Keratinocyte (primary cell): ENCODE data around the gene PIAS3. TPM values are rescaled to one million over a fixed set of nuclear protein-coding genes. Genes with fewer than 3 reads are reported as not detected.

Experiments used
- DNase-seq: peaks from one replicate; pipeline ENCODE4 v3.0.0-alpha.2; 2011; ENCODE audit warnings: low read depth, missing footprints, low spot score
- FAIRE-seq: peaks from 2 replicates; lab custom pipeline; 2011; peaks lifted over from hg19 to GRCh38; lab: Jason Lieb, UNC
- H2AFZ ChIP-seq: 2 replicates; pipeline ENCODE4 v1.6.0; 2012; ENCODE audit warnings: low read length, control low read depth, inconsistent platforms; ENCODE audit not compliant: control insufficient read depth
- H3K27ac ChIP-seq: 2 replicates; pipeline ENCODE4 v1.5.1; 2011; ENCODE audit warnings: low read length; ENCODE audit not compliant: control insufficient read depth, insufficient read depth
- H3K27me3 ChIP-seq: 3 replicates; pipeline ENCODE4 v1.6.0; 2011; ENCODE audit warnings: low read length; ENCODE audit not compliant: control insufficient read depth, insufficient read depth; ENCODE audit errors: extremely low read depth
- H3K36me3 ChIP-seq, 2 experiments: 2 replicates in 1 of 2; 3 replicates in 1 of 2; pipeline ENCODE4 v1.5.1; 2011; ENCODE audit warnings: low read length in 2 of 2, mild to moderate bottlenecking in 1 of 2; ENCODE audit not compliant: control insufficient read depth in 2 of 2, insufficient read depth in 2 of 2; ENCODE audit errors: extremely low read depth in 1 of 2
- H3K4me1 ChIP-seq: 3 replicates; pipeline ENCODE4 v1.5.1; 2011; ENCODE audit warnings: low read length; ENCODE audit not compliant: control insufficient read depth, insufficient read depth; ENCODE audit errors: extremely low read depth
- H3K4me2 ChIP-seq: 3 replicates; pipeline ENCODE4 v1.6.0; 2011; ENCODE audit warnings: low read depth, low read length; ENCODE audit not compliant: control insufficient read depth, insufficient read depth; ENCODE audit errors: extremely low read depth
- H3K4me3 ChIP-seq, 3 experiments: fragments of 200-600 bp in 1 of 3; sonication (generic) in 1 of 3; 2 replicates in 2 of 3; 3 replicates in 1 of 3; pipeline ENCODE4 v1.5.1; 2011 to 2016; ENCODE audit warnings: low read length in 3 of 3, mild to moderate bottlenecking in 3 of 3, control low read depth in 2 of 3, inconsistent platforms in 1 of 3, low read depth in 1 of 3, mixed read lengths in 1 of 3, mixed run types in 1 of 3, moderate library complexity in 1 of 3; ENCODE audit not compliant: control insufficient read depth in 2 of 3, insufficient read depth in 2 of 3; ENCODE audit errors: extremely low read depth in 1 of 3
- H3K79me2 ChIP-seq: 2 replicates; pipeline ENCODE4 v1.6.0; 2012; ENCODE audit warnings: low read length; ENCODE audit not compliant: control insufficient read depth, insufficient read depth
- H3K9ac ChIP-seq: 3 replicates; pipeline ENCODE4 v1.6.0; 2011; ENCODE audit warnings: low read length; ENCODE audit not compliant: control insufficient read depth, insufficient read depth; ENCODE audit errors: extremely low read depth
- H3K9me1 ChIP-seq: 3 replicates; pipeline ENCODE4 v1.6.0; 2011; ENCODE audit warnings: low read length; ENCODE audit not compliant: control insufficient read depth, insufficient read depth; ENCODE audit errors: extremely low read depth
- H3K9me3 ChIP-seq: 2 replicates; pipeline ENCODE4 v1.5.1; 2012; ENCODE audit warnings: low read depth, low read length; ENCODE audit not compliant: control insufficient read depth
- H4K20me1 ChIP-seq: 3 replicates; pipeline ENCODE4 v1.6.0; 2011; ENCODE audit warnings: low read length; ENCODE audit not compliant: control insufficient read depth, insufficient read depth; ENCODE audit errors: extremely low read depth
- EZH2 ChIP-seq: IDR thresholded peaks from one replicate; pipeline ENCODE4 v1.6.1; 2012; ENCODE audit warnings: inconsistent platforms, mild to moderate bottlenecking, low read length, moderate library complexity
- dilution Hi-C: fragments of 300-500 bp; cut with MboI; formaldehyde crosslinking; loops from one replicate; pipeline ENCODE4 v1.7.0; 2020; ENCODE audit warnings: low sequenced_read_pairs; ENCODE audit not compliant: extremely low pct_ligation_motif_present
- polyA plus RNA-seq, 5 experiments: library from polyadenylated mRNA; depleted of rRNA in 3 of 5; stranded (reverse) in 3 of 5; stranded (forward) in 1 of 5; unstranded in 1 of 5; fragments of >200 nt; gene quantifications; 1 replicate in 1 of 5; 2 replicates in 3 of 5; 3 replicates in 1 of 5; pipeline versions ENCODE4 v1.2.1 to v1.2.3, GENCODE V29; 2011 to 2012; ENCODE audit warnings: missing spikeins in 2 of 5, low read depth in 1 of 5, low replicate concordance in 1 of 5
- TF ChIP-seq, protein P1 (sequence below), 3 experiments: IDR thresholded peaks in 1 of 3; conservative IDR thresholded peaks in 1 of 3; optimal IDR thresholded peaks in 1 of 3; 2 replicates in 2 of 3; 3 replicates in 1 of 3; pipeline versions ENCODE3 to v1.5.1; 2011; ENCODE audit warnings: low read length in 3 of 3, mild to moderate bottlenecking in 3 of 3, moderate library complexity in 2 of 3, control low read depth in 1 of 3, inconsistent platforms in 1 of 3; ENCODE audit not compliant: insufficient read depth in 2 of 3; ENCODE audit errors: extremely low read depth in 1 of 3

Gene PIAS3
- polyA plus RNA-seq, 1 donor (not counting 4 experiments of a cell fraction or from before 2014, with no cell fraction given), result 26.9 TPM

DNA sequence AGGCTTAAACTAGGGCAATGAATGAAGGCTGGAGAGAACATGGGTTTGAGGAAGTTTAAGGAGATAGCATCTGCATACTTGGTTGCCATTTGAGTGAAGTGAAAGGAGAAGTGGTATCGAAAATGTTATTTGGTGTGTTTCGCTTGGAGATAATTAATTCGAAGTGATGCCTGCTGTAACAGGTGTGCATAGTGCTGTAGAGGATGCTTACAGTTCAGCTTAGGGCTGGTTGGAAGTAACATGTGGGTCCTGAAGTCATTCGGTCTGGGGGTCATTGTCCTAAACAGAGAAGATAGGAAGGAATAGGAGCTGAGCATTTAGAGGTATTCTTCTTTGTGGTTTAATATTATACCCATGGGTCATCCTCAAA, 13.8 kb downstream of the PIAS3 start:
- Histone ChIP-seq H3K9me3 (no peaks in the 10 kb centered on the region), H3K4me1 (peaks cover 11% of the 10 kb centered on the region), H3K4me3 (peak overlapping the region; percentile 47 to 80 (median 64)), H4K20me1 (no peaks in the 10 kb centered on the region), H3K4me2 (peak overlapping the region; percentile 93), H3K27me3 (no peaks in the 10 kb centered on the region), H3K9ac (peak overlapping the region; percentile 67), H3K79me2 (no peaks in the 10 kb centered on the region), H3K36me3 (peaks cover 21 to 25% of the 10 kb centered on the region in 2 experiments), H3K9me1 (no peaks in the 10 kb centered on the region), H3K27ac (no peak overlapping the region), H2AFZ (peak overlapping the region; percentile 21)
- DNase-seq, result no peak
- TF ChIP-seq EZH2, result no peak
- TF ChIP-seq, protein P1, sequence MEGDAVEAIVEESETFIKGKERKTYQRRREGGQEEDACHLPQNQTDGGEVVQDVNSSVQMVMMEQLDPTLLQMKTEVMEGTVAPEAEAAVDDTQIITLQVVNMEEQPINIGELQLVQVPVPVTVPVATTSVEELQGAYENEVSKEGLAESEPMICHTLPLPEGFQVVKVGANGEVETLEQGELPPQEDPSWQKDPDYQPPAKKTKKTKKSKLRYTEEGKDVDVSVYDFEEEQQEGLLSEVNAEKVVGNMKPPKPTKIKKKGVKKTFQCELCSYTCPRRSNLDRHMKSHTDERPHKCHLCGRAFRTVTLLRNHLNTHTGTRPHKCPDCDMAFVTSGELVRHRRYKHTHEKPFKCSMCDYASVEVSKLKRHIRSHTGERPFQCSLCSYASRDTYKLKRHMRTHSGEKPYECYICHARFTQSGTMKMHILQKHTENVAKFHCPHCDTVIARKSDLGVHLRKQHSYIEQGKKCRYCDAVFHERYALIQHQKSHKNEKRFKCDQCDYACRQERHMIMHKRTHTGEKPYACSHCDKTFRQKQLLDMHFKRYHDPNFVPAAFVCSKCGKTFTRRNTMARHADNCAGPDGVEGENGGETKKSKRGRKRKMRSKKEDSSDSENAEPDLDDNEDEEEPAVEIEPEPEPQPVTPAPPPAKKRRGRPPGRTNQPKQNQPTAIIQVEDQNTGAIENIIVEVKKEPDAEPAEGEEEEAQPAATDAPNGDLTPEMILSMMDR (optimal IDR thresholded peaks at IDR 0.05 in 1 of 3, IDR thresholded peaks at IDR 0.05 in 1 of 3, conservative IDR thresholded peaks at IDR 0.05 in 1 of 3; ENCODE audit: extremely low read depth in 1 of 3, insufficient read depth in 2 of 3, low read length in 3 of 3), result peak in 1 of 3 experiments; percentile 1
- dilution Hi-C loops, result no loop called here
- FAIRE-seq, result peak; percentile 49

DNA sequence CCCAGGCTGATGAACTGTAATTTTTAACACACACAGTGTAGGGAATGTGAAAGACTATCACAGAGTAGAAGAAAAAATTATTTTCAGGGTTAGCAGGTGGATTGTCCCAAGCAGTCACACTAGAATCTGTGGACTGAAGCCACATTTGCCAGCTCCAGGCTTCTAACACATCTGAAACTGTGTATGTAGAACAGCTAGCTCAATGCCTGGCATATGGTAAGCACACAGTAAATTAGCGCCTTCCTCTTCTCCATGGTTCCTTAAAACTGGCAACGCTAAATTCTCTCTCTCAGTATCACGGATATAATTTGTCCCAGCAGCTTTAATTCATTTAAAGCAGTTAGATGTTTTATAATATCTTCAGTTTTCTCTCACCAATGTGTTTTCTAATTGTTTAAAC, 15.8 kb downstream of the PIAS3 start:
- H3K27ac ChIP-seq, result no peak overlapping the region
- peaks cover 11% of the 10 kb centered on the region for H3K4me1 ChIP-seq
- no peak overlapping the region for H3K9ac ChIP-seq
- H3K4me2 ChIP-seq, result no peak overlapping the region
- H3K27me3 ChIP-seq, result no peaks in the 10 kb centered on the region
- TF ChIP-seq, protein P1 (optimal IDR thresholded peaks at IDR 0.05 in 1 of 3, IDR thresholded peaks at IDR 0.05 in 1 of 3, conservative IDR thresholded peaks at IDR 0.05 in 1 of 3; ENCODE audit: extremely low read depth in 1 of 3, insufficient read depth in 2 of 3, low read length in 3 of 3), result no peak
- no peak for TF ChIP-seq EZH2
- H3K4me3 ChIP-seq, result no peak overlapping the region
- no peaks in the 10 kb centered on the region for H3K9me3 ChIP-seq
- no peaks in the 10 kb centered on the region for H3K79me2 ChIP-seq
- H4K20me1 ChIP-seq, result no peaks in the 10 kb centered on the region
- no peaks in the 10 kb centered on the region for H3K9me1 ChIP-seq
- peaks cover 16 to 25% of the 10 kb centered on the region in 2 experiments for H3K36me3 ChIP-seq
- H2AFZ ChIP-seq, result no peak overlapping the region
- FAIRE-seq (no peak), DNase-seq (no peak)
- dilution Hi-C loops, result no loop called here
